HepG2 (cell line): ENCODE measurements around the gene RUVBL2. TPM values are rescaled to one million over a fixed set of nuclear protein-coding genes. Genes with fewer than 3 reads are reported as not detected.

ENCODE experiments used
- ATF1 ChIP-seq: IDR thresholded peaks from 2 replicates; pipeline ENCODE4 v1.6.1; 2016; ENCODE audit warnings: mild to moderate bottlenecking, control low read depth
- BHLHE40 ChIP-seq: IDR thresholded peaks from 2 replicates; pipeline ENCODE4 v1.6.1; 2011; ENCODE audit warnings: low read length, improper control_type of control experiment
- DNMT1 ChIP-seq: sonication (generic); formaldehyde crosslinking; IDR thresholded peaks from 2 replicates; pipeline ENCODE4 v1.5.1; 2020; ENCODE audit warnings: mild to moderate bottlenecking, missing genetic modification reagents
- DRAP1 ChIP-seq: IDR thresholded peaks from 2 replicates; pipeline ENCODE4 v1.6.1; 2016; ENCODE audit warnings: missing genetic modification reagents, missing compliant biosample characterization
- GTF2F1 ChIP-seq: fragments of 150-350 bp; IDR thresholded peaks from 2 replicates; pipeline ENCODE4 v1.6.1; 2014; ENCODE audit warnings: low read length
- HDAC1 ChIP-seq: sonication (generic); formaldehyde crosslinking; IDR thresholded peaks from 2 replicates; pipeline ENCODE4 v1.5.1; 2020; ENCODE audit warnings: mild to moderate bottlenecking, missing genetic modification reagents
- PPARG ChIP-seq: conservative IDR thresholded peaks from 2 replicates; pipeline ENCODE4 v1.6.1; 2016; ENCODE audit warnings: missing biosample characterization, missing genetic modification reagents
- ZBTB44 ChIP-seq: sonication (generic); formaldehyde crosslinking; IDR thresholded peaks from 2 replicates; pipeline ENCODE4 v1.4.0; 2020; ENCODE audit warnings: missing genetic modification reagents
- ZIK1 ChIP-seq: sonication (generic); formaldehyde crosslinking; IDR thresholded peaks from 2 replicates; pipeline ENCODE4 v1.5.0; 2020; ENCODE audit warnings: mild to moderate bottlenecking, low read depth, missing genetic modification reagents, borderline replicate concordance
- ZNF567 ChIP-seq: sonication (generic); formaldehyde crosslinking; IDR thresholded peaks from 2 replicates; pipeline ENCODE4 v1.8.1; 2023; ENCODE audit warnings: mild to moderate bottlenecking, missing genetic modification reagents, borderline replicate concordance
- ZNF605 ChIP-seq: sonication (generic); formaldehyde crosslinking; IDR thresholded peaks from 2 replicates; pipeline ENCODE4 v1.8.0; 2022; ENCODE audit warnings: mild to moderate bottlenecking, missing genetic modification reagents
- ZNF670 ChIP-seq: sonication (generic); formaldehyde crosslinking; IDR thresholded peaks from 2 replicates; pipeline ENCODE4 v1.8.0; 2022; ENCODE audit warnings: mild to moderate bottlenecking, missing genetic modification reagents, borderline replicate concordance
- ZNF7 ChIP-seq: IDR thresholded peaks from 2 replicates; pipeline ENCODE4 v1.6.1; 2016; ENCODE audit warnings: missing biosample characterization, missing genetic modification reagents
- polyA plus RNA-seq, 8 experiments: library from polyadenylated mRNA; depleted of rRNA in 3 of 8; stranded (reverse) in 7 of 8; unstranded in 1 of 8; fragments of >200 nt; fragmentation: Illumina TruSeq in 4 of 8; extraction: Trizol in 4 of 8; gene quantifications; 2 replicates each; pipeline versions ENCODE4 v1.2.1 to v1.2.3, GENCODE V29; 2011 to 2016; ENCODE audit warnings: low read depth in 4 of 8, missing spikeins in 1 of 8, mixed read lengths in 1 of 8; ENCODE audit not compliant: insufficient read depth in 1 of 8
- total RNA-seq, 5 experiments: library from RNA; depleted of rRNA; stranded (reverse); fragments of >200 nt; fragmentation: Illumina TruSeq; extraction: Trizol; gene quantifications; 2 replicates each; pipeline ENCODE4 v1.2.3, GENCODE V29; 2016; ENCODE audit warnings: low read depth in 1 of 5
- TF ChIP-seq, protein P1 (sequence below): sonication (generic); formaldehyde crosslinking; IDR thresholded peaks from 2 replicates; pipeline ENCODE4 v1.4.0; 2020; ENCODE audit warnings: missing genetic modification reagents
- TF ChIP-seq, protein P2 (sequence below): sonication (generic); formaldehyde crosslinking; IDR thresholded peaks from 2 replicates; pipeline ENCODE4 v1.9.0; 2021; ENCODE audit warnings: mild to moderate bottlenecking, missing genetic modification reagents
- TF ChIP-seq, protein P3 (sequence below): sonication (generic); formaldehyde crosslinking; conservative IDR thresholded peaks from 2 replicates; pipeline ENCODE4 v1.8.0; 2022; ENCODE audit warnings: missing genetic modification reagents

RUVBL2 gene
- total and polyA plus RNA-seq, 2 of the 13 experiments (the other 11 are each of a cell fraction or from before 2014, with no cell fraction given): 120 to 122 TPM

DNA sequence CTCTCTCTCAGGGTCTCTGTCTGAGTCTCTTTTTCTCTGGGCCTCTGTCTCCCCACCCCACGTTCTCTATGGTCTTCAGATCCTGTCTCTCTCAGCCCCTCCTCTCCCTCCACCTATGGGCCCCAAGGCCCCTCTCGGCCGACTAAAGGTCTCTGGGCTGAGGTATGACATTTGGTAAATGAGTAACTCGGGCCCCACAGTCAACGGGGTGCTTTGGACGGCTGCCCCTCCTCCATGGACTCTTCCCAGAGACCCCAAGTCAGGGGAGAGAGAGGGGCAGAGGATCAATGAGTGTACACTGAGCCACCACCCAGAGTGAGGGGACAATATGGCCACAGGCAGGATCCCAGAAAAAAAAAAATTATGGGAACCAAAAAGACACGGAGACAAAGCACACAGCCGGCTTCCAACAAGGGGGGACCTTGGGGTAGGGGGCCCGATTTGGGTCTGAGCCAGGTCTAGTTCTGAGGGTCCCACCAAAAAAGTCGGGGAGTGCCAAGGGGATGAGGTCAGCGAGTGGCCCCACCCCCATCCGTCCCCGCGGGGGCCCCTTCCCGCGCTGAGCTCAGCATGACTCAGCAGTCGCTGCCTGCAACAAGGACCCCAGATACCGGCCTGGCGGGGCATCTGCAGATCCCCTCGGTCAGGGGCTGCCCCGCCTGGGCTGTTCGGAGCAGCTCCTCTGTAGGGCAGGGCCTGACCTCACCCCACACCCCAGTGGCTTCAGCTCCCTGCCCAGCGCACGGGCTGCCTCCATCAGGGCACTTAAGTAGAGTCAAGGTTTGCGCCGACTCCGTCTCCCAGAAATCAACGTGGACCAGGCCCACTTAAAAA lies 30.1 kb upstream of the RUVBL2 start (continued):
- TF ChIP-seq, protein P1, sequence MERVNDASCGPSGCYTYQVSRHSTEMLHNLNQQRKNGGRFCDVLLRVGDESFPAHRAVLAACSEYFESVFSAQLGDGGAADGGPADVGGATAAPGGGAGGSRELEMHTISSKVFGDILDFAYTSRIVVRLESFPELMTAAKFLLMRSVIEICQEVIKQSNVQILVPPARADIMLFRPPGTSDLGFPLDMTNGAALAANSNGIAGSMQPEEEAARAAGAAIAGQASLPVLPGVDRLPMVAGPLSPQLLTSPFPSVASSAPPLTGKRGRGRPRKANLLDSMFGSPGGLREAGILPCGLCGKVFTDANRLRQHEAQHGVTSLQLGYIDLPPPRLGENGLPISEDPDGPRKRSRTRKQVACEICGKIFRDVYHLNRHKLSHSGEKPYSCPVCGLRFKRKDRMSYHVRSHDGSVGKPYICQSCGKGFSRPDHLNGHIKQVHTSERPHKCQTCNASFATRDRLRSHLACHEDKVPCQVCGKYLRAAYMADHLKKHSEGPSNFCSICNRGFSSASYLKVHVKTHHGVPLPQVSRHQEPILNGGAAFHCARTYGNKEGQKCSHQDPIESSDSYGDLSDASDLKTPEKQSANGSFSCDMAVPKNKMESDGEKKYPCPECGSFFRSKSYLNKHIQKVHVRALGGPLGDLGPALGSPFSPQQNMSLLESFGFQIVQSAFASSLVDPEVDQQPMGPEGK (CRISPR knock-in tag): peak; percentile 95
- TF ChIP-seq ZBTB44 (no peak), BHLHE40 (peak; percentile 49), ZIK1 (CRISPR knock-in tag) (no peak), HDAC1 (CRISPR knock-in tag) (peak; percentile 63), ATF1 (CRISPR knock-in tag) (peak; percentile 54), ZNF670 (no peak; the same call in none of the 2 replicates), GTF2F1 (no peak), PPARG (CRISPR knock-in tag) (peak; percentile 24; the same call in 1 of the 2 replicates), ZNF605 (CRISPR knock-in tag) (peak; percentile 51), ZNF7 (CRISPR knock-in tag) (no peak), ZNF567 (0 out of 2 replicates have a peak, but pooled peaks have one; percentile 40), DNMT1 (CRISPR knock-in tag) (peak; percentile 65; the same call in 1 of the 2 replicates), DRAP1 (CRISPR knock-in tag) (peak; percentile 84)
- TF ChIP-seq, protein P2, sequence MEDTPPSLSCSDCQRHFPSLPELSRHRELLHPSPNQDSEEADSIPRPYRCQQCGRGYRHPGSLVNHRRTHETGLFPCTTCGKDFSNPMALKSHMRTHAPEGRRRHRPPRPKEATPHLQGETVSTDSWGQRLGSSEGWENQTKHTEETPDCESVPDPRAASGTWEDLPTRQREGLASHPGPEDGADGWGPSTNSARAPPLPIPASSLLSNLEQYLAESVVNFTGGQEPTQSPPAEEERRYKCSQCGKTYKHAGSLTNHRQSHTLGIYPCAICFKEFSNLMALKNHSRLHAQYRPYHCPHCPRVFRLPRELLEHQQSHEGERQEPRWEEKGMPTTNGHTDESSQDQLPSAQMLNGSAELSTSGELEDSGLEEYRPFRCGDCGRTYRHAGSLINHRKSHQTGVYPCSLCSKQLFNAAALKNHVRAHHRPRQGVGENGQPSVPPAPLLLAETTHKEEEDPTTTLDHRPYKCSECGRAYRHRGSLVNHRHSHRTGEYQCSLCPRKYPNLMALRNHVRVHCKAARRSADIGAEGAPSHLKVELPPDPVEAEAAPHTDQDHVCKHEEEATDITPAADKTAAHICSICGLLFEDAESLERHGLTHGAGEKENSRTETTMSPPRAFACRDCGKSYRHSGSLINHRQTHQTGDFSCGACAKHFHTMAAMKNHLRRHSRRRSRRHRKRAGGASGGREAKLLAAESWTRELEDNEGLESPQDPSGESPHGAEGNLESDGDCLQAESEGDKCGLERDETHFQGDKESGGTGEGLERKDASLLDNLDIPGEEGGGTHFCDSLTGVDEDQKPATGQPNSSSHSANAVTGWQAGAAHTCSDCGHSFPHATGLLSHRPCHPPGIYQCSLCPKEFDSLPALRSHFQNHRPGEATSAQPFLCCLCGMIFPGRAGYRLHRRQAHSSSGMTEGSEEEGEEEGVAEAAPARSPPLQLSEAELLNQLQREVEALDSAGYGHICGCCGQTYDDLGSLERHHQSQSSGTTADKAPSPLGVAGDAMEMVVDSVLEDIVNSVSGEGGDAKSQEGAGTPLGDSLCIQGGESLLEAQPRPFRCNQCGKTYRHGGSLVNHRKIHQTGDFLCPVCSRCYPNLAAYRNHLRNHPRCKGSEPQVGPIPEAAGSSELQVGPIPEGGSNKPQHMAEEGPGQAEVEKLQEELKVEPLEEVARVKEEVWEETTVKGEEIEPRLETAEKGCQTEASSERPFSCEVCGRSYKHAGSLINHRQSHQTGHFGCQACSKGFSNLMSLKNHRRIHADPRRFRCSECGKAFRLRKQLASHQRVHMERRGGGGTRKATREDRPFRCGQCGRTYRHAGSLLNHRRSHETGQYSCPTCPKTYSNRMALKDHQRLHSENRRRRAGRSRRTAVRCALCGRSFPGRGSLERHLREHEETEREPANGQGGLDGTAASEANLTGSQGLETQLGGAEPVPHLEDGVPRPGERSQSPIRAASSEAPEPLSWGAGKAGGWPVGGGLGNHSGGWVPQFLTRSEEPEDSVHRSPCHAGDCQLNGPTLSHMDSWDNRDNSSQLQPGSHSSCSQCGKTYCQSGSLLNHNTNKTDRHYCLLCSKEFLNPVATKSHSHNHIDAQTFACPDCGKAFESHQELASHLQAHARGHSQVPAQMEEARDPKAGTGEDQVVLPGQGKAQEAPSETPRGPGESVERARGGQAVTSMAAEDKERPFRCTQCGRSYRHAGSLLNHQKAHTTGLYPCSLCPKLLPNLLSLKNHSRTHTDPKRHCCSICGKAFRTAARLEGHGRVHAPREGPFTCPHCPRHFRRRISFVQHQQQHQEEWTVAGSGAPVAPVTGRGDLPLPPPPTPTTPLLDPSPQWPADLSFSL (CRISPR knock-in tag): no peak
- TF ChIP-seq, protein P3, sequence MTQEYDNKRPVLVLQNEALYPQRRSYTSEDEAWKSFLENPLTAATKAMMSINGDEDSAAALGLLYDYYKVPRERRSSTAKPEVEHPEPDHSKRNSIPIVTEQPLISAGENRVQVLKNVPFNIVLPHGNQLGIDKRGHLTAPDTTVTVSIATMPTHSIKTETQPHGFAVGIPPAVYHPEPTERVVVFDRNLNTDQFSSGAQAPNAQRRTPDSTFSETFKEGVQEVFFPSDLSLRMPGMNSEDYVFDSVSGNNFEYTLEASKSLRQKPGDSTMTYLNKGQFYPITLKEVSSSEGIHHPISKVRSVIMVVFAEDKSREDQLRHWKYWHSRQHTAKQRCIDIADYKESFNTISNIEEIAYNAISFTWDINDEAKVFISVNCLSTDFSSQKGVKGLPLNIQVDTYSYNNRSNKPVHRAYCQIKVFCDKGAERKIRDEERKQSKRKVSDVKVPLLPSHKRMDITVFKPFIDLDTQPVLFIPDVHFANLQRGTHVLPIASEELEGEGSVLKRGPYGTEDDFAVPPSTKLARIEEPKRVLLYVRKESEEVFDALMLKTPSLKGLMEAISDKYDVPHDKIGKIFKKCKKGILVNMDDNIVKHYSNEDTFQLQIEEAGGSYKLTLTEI (CRISPR knock-in tag): no peak
